Right lung (tissue), 5 donors: Measurements from ENCODE around the gene DNMBP. TPM values are rescaled to one million over a fixed set of nuclear protein-coding genes. Genes with fewer than 3 reads are reported as not detected.
"Not testable (repeated sequence)": the region's sequence is repeated elsewhere in the genome, so short reads cannot be mapped to it uniquely, and the experiment has no call there.

Source experiments
- DNase-seq, 2 donors: peaks; one replicate each; pipeline ENCODE4 v3.0.0-alpha.2; 2013
- polyA plus RNA-seq, 5 donors: library from polyadenylated mRNA; unstranded; fragments of 120-200 nt; gene quantifications; one replicate each; pipeline versions ENCODE4 v1.2.1 to v1.2.3, GENCODE V29; 2013; ENCODE audit warnings: inconsistent platforms in 1 of 5, low replicate concordance in 1 of 5; ENCODE audit not compliant: insufficient read length in 5 of 5, insufficient read depth in 1 of 5

Gene DNMBP
- polyA plus RNA-seq, 5 donors: 30.1 to 41.5 (median 38.4) TPM

GRCh38 chr10:99915414-99915813 lies 94.3 kb downstream of the DNMBP start:
- DNase-seq: no peak

- no peak for DNase-seq
Measured at GRCh38 chr10:99914236-99914635, 95.5 kb downstream of the DNMBP start.

GRCh38 chr10:99913831-99914235 lies 95.9 kb downstream of the DNMBP start:
- DNase-seq: no peak

- no peak for DNase-seq
Measured at GRCh38 chr10:99912041-99912440, 97.7 kb downstream of the DNMBP start.

GRCh38 chr10:99908512-99908911 lies 101.2 kb downstream of the DNMBP start:
- no peak for DNase-seq

GRCh38 chr10:99906470-99906869 lies 103.3 kb downstream of the DNMBP start:
- no peak for DNase-seq

GRCh38 chr10:99905971-99906370 lies 103.8 kb downstream of the DNMBP start:
- DNase-seq: no peak

GRCh38 chr10:99895867-99896266 lies 113.9 kb downstream of the DNMBP start:
- DNase-seq: no peak

GRCh38 chr10:99895066-99895465 lies 114.7 kb downstream of the DNMBP start:
- not testable (repeated sequence) for DNase-seq

GRCh38 chr10:99894613-99895012 lies 115.1 kb downstream of the DNMBP start:
- no peak for DNase-seq

GRCh38 chr10:99888622-99889021 lies 121.1 kb downstream of the DNMBP start:
- DNase-seq: no peak

- no peak for DNase-seq
Measured at GRCh38 chr10:99883523-99883922, 126.2 kb downstream of the DNMBP start.

- DNase-seq: no peak
Measured at GRCh38 chr10:99881371-99881770, 128.4 kb downstream of the DNMBP start.

- DNase-seq: no peak
Measured at GRCh38 chr10:99880080-99880835, 129.5 kb downstream of the DNMBP start.

- no peak for DNase-seq
Measured at GRCh38 chr10:99875473-99875872, 134.3 kb downstream of the DNMBP start.

- DNase-seq: no peak
Measured at GRCh38 chr10:99874341-99875085, 135.2 kb downstream of the DNMBP start.

GRCh38 chr10:99873846-99874245 lies 135.9 kb downstream of the DNMBP start:
- DNase-seq: no peak

- no peak for DNase-seq
Measured at GRCh38 chr10:99872367-99873162, 137.2 kb downstream of the DNMBP start.

- no peak for DNase-seq
Measured at GRCh38 chr10:99870123-99870730, 139.5 kb downstream of the DNMBP start.

GRCh38 chr10:99869581-99870122 lies 140.1 kb downstream of the DNMBP start:
- DNase-seq: no peak

GRCh38 chr10:99867250-99867649 lies 142.5 kb downstream of the DNMBP start:
- DNase-seq: not testable (repeated sequence)
